HG02840 (cell line): ENCODE measurements around the gene ACTR10.
A peak's percentile ranks its signal among the peaks of the same experiment; 100 is the strongest.
"Not testable (repeated sequence)": the region's sequence is repeated elsewhere in the genome, so short reads cannot be mapped to it uniquely, and the experiment has no call there.

Experiments
- ATAC-seq: cut with Tn5 transposase; IDR thresholded peaks from one replicate; pipeline ENCODE4 v1.9.1; 2021; ENCODE audit warnings: mild to moderate bottlenecking, moderate library complexity, moderate number of reproducible peaks; ENCODE audit not compliant: unreplicated experiment, low FRiP score

Gene ACTR10

GRCh38 chr14:58215191-58215914 lies 15.4 kb downstream of the ACTR10 start:
- no peak for ATAC-seq

- no peak for ATAC-seq
These were observed 16.6 kb downstream of the ACTR10 start for GRCh38 chr14:58216544-58216943.

- ATAC-seq, result no peak
These were observed 27.3 kb downstream of the ACTR10 start for GRCh38 chr14:58227096-58227819.

GRCh38 chr14:58238252-58239243 lies 38.6 kb downstream of the ACTR10 start:
- ATAC-seq, result no peak

GRCh38 chr14:58239244-58240195 lies 39.6 kb downstream of the ACTR10 start:
- ATAC-seq, result no peak

- ATAC-seq, result peak; percentile 30
These were observed 44.0 kb downstream of the ACTR10 start for GRCh38 chr14:58243790-58244555.

GRCh38 chr14:58244556-58245387 lies 44.8 kb downstream of the ACTR10 start, which contains the start of gene PSMA3:
PSMA3 (plus strand) TSS chr14:58244843; CDS start chr14:58244921, 78 bp downstream.
- peak; percentile 94 for ATAC-seq

- ATAC-seq, result no peak
These were observed 45.6 kb downstream of the ACTR10 start for GRCh38 chr14:58245562-58245961.

- no peak for ATAC-seq
These were observed 49.7 kb downstream of the ACTR10 start for GRCh38 chr14:58249611-58250010.

- no peak for ATAC-seq
These were observed 58.2 kb downstream of the ACTR10 start for GRCh38 chr14:58258156-58258555.

GRCh38 chr14:58262005-58262404 lies 62.1 kb downstream of the ACTR10 start:
- not testable (repeated sequence) for ATAC-seq

GRCh38 chr14:58265401-58265800 lies 65.5 kb downstream of the ACTR10 start:
- no peak for ATAC-seq

- ATAC-seq, result no peak
These were observed 70.7 kb downstream of the ACTR10 start for GRCh38 chr14:58270628-58271027.

- ATAC-seq, result no peak
These were observed 72.8 kb downstream of the ACTR10 start for GRCh38 chr14:58272588-58273372.

GRCh38 chr14:58274881-58275280 lies 74.9 kb downstream of the ACTR10 start:
- no peak for ATAC-seq

GRCh38 chr14:58275527-58276190 lies 75.7 kb downstream of the ACTR10 start:
- no peak for ATAC-seq

GRCh38 chr14:58276208-58276607 lies 76.3 kb downstream of the ACTR10 start:
- no peak for ATAC-seq
